Trophoblast cell (in vitro differentiated cells and primary cell): Measurements from ENCODE around the gene EFHC1.
"Not testable (repeated sequence)": the region's sequence is repeated elsewhere in the genome, so short reads cannot be mapped to it uniquely, and the experiment has no call there.

Experiments
- DNase-seq, 2 donors: peaks; one replicate each; pipeline ENCODE4 v3.0.0-alpha.2; 2016
- H2AFZ ChIP-seq: 2 replicates; pipeline ENCODE4 v1.6.1; 2013; ENCODE audit warnings: low read length, moderate library complexity, mild to moderate bottlenecking; ENCODE audit not compliant: insufficient read depth, poor library complexity
- H2AK5ac ChIP-seq: 2 replicates; pipeline ENCODE4 v1.6.1; 2013; ENCODE audit warnings: mild to moderate bottlenecking, low read length
- H2BK120ac ChIP-seq: 2 replicates; pipeline ENCODE4 v1.6.1; 2013; ENCODE audit warnings: low read length, mild to moderate bottlenecking, moderate library complexity; ENCODE audit not compliant: insufficient read depth, poor library complexity
- H2BK12ac ChIP-seq: 2 replicates; pipeline ENCODE4 v1.6.1; 2013; ENCODE audit warnings: mild to moderate bottlenecking, low read length, moderate library complexity
- H2BK5ac ChIP-seq: 2 replicates; pipeline ENCODE4 v1.6.1; 2013; ENCODE audit warnings: low read length, low read depth, moderate library complexity, mild to moderate bottlenecking; ENCODE audit not compliant: poor library complexity
- H3K14ac ChIP-seq: 2 replicates; pipeline ENCODE4 v1.6.1; 2013; ENCODE audit warnings: mild to moderate bottlenecking, low read length
- H3K18ac ChIP-seq: 2 replicates; pipeline ENCODE4 v1.6.1; 2013; ENCODE audit warnings: mild to moderate bottlenecking, low read length
- H3K23ac ChIP-seq: 2 replicates; pipeline ENCODE4 v1.6.1; 2013; ENCODE audit warnings: low read length
- H3K27ac ChIP-seq: 2 replicates; pipeline ENCODE4 v1.5.1; 2013; ENCODE audit warnings: low read depth, mild to moderate bottlenecking, inconsistent platforms, low read length, moderate library complexity
- H3K27me3 ChIP-seq: 2 replicates; pipeline ENCODE4 v1.6.1; 2013; ENCODE audit warnings: inconsistent platforms, mild to moderate bottlenecking, low read length, moderate library complexity; ENCODE audit not compliant: insufficient read depth
- H3K36me3 ChIP-seq, 2 experiments: 1 replicate in 1 of 2; 2 replicates in 1 of 2; pipeline ENCODE4 v1.6.1; 2013; ENCODE audit warnings: low read length in 2 of 2, mild to moderate bottlenecking in 2 of 2, moderate library complexity in 1 of 2; ENCODE audit not compliant: insufficient read depth in 2 of 2, control insufficient read depth in 1 of 2
- H3K4ac ChIP-seq: 2 replicates; pipeline ENCODE4 v1.6.1; 2013; ENCODE audit warnings: low read depth, mild to moderate bottlenecking, low read length, moderate library complexity
- H3K4me1 ChIP-seq, 2 experiments: 1 replicate in 1 of 2; 2 replicates in 1 of 2; pipeline ENCODE4 v1.6.1; 2013; ENCODE audit warnings: low read length in 2 of 2, mild to moderate bottlenecking in 2 of 2, moderate library complexity in 1 of 2; ENCODE audit not compliant: insufficient read depth in 2 of 2, control insufficient read depth in 1 of 2
- H3K4me2 ChIP-seq: 2 replicates; pipeline ENCODE4 v1.6.1; 2013; ENCODE audit warnings: inconsistent platforms, mild to moderate bottlenecking, low read length, moderate library complexity
- H3K4me3 ChIP-seq: 2 replicates; pipeline ENCODE4 v1.5.1; 2013; ENCODE audit warnings: mild to moderate bottlenecking, low read depth, low read length, inconsistent platforms
- H3K79me1 ChIP-seq: one replicate; pipeline ENCODE4 v1.6.1; 2013; ENCODE audit warnings: low read length
- H3K79me2 ChIP-seq: 2 replicates; pipeline ENCODE4 v1.6.1; 2013; ENCODE audit warnings: low read length, mild to moderate bottlenecking; ENCODE audit not compliant: control insufficient read depth, insufficient read depth, poor library complexity
- H3K9ac ChIP-seq: 2 replicates; pipeline ENCODE4 v1.6.1; 2013; ENCODE audit warnings: mild to moderate bottlenecking, low read length
- H3K9me3 ChIP-seq: 2 replicates; pipeline ENCODE4 v1.6.1; 2013; ENCODE audit warnings: low read depth, mild to moderate bottlenecking, control low read depth, inconsistent platforms, low read length; ENCODE audit not compliant: insufficient read depth
- H4K12ac ChIP-seq: 2 replicates; pipeline ENCODE4 v1.6.1; 2013; ENCODE audit warnings: low read depth, mild to moderate bottlenecking, low read length, moderate library complexity
- H4K8ac ChIP-seq: 2 replicates; pipeline ENCODE4 v1.6.1; 2013; ENCODE audit warnings: low read depth, mild to moderate bottlenecking, low read length, moderate library complexity
- H4K91ac ChIP-seq: one replicate; pipeline ENCODE4 v1.6.1; 2013; ENCODE audit warnings: low read depth, mild to moderate bottlenecking, low read length, moderate library complexity
- WGBS: extraction: QIAGEN DNeasy Blood & Tissue Kit; methylation state at CpG from one replicate; pipeline ENCODE4 v1.1.7; 2013; ENCODE audit warnings: missing lambda C conversion rate; ENCODE audit not compliant: insufficient read length, insufficient coverage; ENCODE audit errors: extremely low coverage; 5-methylcytosine and 5-hydroxymethylcytosine counted together

Gene EFHC1

DNA sequence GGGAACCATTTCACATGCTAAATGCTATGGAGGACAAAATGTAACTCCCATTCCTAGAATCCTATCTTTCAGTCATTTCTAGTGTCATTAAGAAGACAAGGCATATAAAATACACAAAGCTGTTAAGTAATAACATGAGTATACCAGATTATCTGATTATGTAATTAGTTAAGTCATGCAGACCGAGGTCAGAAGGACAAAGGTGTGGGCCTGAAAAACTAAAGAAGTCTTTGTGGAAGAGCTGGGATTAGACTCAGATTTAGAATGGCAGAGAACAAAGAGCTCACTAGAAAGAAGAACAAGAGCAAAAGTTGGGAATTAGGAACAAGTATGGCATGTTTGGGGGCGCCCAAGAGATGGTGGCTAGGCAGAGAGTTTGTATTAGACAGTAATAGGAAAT lies 37.0 kb downstream of the EFHC1 start:
- H3K27me3 ChIP-seq, result no peaks in the 10 kb centered on the region
- peaks cover 3% of the 10 kb centered on the region for H3K79me1 ChIP-seq
- no peak overlapping the region for H2AFZ ChIP-seq
- no peak overlapping the region for H3K23ac ChIP-seq
- H2BK5ac ChIP-seq, result no peak overlapping the region
- H3K27ac ChIP-seq, result no peak overlapping the region
- H4K8ac ChIP-seq, result no peak overlapping the region
- no peaks in the 10 kb centered on the region for H3K9me3 ChIP-seq
- no peak overlapping the region for H2BK12ac ChIP-seq
- no CpG with 5 or more reads among the region's 2 CpGs for WGBS
- no peak overlapping the region for H2BK120ac ChIP-seq
- no peak overlapping the region for H4K12ac ChIP-seq
- no peak overlapping the region for H3K4me2 ChIP-seq
- no peak overlapping the region for H2AK5ac ChIP-seq
- H3K18ac ChIP-seq, result no peak overlapping the region
- H3K4me1 ChIP-seq, result no peaks in the 10 kb centered on the region
- no peak for DNase-seq
- H4K91ac ChIP-seq, result no peak overlapping the region
- H3K14ac ChIP-seq, result no peak overlapping the region
- no peak overlapping the region for H3K4ac ChIP-seq
- no peak overlapping the region for H3K9ac ChIP-seq
- no peak overlapping the region for H3K4me3 ChIP-seq
- no peaks in the 10 kb centered on the region for H3K79me2 ChIP-seq
- no peaks in the 10 kb centered on the region for H3K36me3 ChIP-seq

DNA sequence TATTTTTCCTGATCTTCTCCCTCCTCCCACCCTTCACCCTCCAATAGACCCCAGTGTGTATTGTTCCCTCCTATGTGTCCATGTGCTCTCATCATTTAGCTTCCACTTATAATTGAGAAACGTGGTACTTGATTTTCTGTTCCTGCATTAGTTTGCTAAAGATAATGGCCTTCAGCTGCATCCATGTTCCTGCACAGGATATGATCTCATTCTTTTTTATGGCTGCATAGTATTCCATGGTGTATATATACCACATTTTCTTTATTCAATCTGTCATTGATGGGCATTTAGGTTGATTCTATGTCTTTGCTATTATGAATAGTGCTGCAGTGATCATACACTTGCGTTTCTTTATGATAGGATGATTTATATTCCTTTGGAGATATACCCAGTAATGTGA lies 41.1 kb downstream of the EFHC1 start:
- not testable (repeated sequence) for H2AFZ ChIP-seq, H3K4me2 ChIP-seq, H3K9me3 ChIP-seq, H3K27ac ChIP-seq, H4K8ac ChIP-seq, H3K9ac ChIP-seq, DNase-seq, H3K79me2 ChIP-seq, H3K14ac ChIP-seq, H2BK12ac ChIP-seq, H3K4ac ChIP-seq, H2BK5ac ChIP-seq, H4K91ac ChIP-seq, H2BK120ac ChIP-seq, H3K36me3 ChIP-seq, H3K23ac ChIP-seq, H2AK5ac ChIP-seq, H3K27me3 ChIP-seq, H3K4me1 ChIP-seq, H3K18ac ChIP-seq, H3K4me3 ChIP-seq, H4K12ac ChIP-seq, H3K79me1 ChIP-seq
- no CpG with 5 or more reads among the region's 2 CpGs for WGBS

DNA sequence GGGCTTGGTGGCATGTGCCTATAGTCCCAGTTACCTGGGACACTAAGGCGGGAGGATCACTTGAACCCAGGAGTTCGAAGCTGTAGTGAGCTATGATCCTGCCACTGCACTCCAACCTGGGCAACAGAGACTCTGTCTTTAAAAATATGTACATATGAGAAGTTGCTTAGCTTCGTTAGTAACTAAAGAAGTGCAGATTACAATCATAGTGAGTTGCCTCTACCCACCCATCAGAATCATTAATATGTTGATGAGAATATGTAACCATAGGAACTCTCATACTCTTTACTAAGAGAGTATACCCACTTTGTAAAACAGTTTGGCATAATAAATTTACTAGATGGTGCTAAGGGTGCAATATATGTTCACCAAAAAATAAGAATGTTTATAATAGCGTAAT lies 54.0 kb downstream of the EFHC1 start:
- Histone ChIP-seq H2BK5ac (no peak overlapping the region), H3K4me2 (no peak overlapping the region), H3K23ac (no peak overlapping the region), H3K14ac (no peak overlapping the region), H3K18ac (no peak overlapping the region), H2BK120ac (no peak overlapping the region), H2BK12ac (no peak overlapping the region), H3K9me3 (no peaks in the 10 kb centered on the region), H4K8ac (no peak overlapping the region), H3K27ac (no peak overlapping the region), H3K79me1 (no peaks in the 10 kb centered on the region), H2AFZ (no peak overlapping the region), H3K4me1 (no peaks in the 10 kb centered on the region), H3K4me3 (no peak overlapping the region), H4K12ac (no peak overlapping the region), H3K4ac (no peak overlapping the region), H3K9ac (no peak overlapping the region), H3K79me2 (no peaks in the 10 kb centered on the region), H2AK5ac (no peak overlapping the region), H3K36me3 (no peaks in the 10 kb centered on the region), H3K27me3 (no peaks in the 10 kb centered on the region), H4K91ac (no peak overlapping the region)
- DNase-seq, result no peak
- WGBS, result no CpG with 5 or more reads among the region's 4 CpGs

DNA sequence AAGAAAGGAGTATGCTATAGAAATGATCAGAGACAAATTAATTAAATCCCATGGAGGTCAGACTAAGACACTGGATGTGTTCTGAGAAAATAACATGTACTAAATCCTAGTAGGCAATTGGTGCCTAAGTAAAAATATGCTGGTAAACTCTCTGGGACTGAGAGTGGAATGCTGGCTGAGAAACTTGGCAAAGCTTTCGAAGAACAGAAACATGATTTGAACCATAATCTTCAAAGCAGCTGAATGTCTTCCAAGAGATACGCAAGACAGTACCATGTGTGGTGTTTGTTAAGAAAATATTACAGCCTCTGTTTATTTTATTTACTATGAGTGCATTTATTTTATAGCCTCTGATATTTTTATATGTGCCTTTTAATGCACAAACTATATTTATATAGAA lies 55.2 kb downstream of the EFHC1 start:
- Histone ChIP-seq H3K27ac (no peak overlapping the region), H3K14ac (no peak overlapping the region), H2AK5ac (no peak overlapping the region), H3K4me2 (no peak overlapping the region), H3K18ac (no peak overlapping the region), H3K79me1 (no peaks in the 10 kb centered on the region), H3K36me3 (no peaks in the 10 kb centered on the region), H3K4me1 (no peaks in the 10 kb centered on the region), H2BK120ac (no peak overlapping the region), H4K8ac (no peak overlapping the region), H3K9ac (no peak overlapping the region), H2BK5ac (no peak overlapping the region), H3K27me3 (no peaks in the 10 kb centered on the region), H2BK12ac (no peak overlapping the region), H3K79me2 (no peaks in the 10 kb centered on the region), H4K12ac (no peak overlapping the region), H3K4ac (no peak overlapping the region), H3K9me3 (no peaks in the 10 kb centered on the region), H2AFZ (no peak overlapping the region), H4K91ac (no peak overlapping the region), H3K23ac (no peak overlapping the region), H3K4me3 (no peak overlapping the region)
- no peak for DNase-seq
- WGBS, result no CpG with 5 or more reads among the region's 2 CpGs
